SJSA1 (cell line): Measurements from ENCODE around the gene GNAL. TPM values are rescaled to one million over a fixed set of nuclear protein-coding genes. Genes with fewer than 3 reads are reported as not detected.
A peak's percentile ranks its signal among the peaks of the same experiment; 100 is the strongest.

Source experiments
- DNase-seq, 2 experiments: peaks; one replicate each; pipeline ENCODE4 v3.0.0-alpha.2; 2015 to 2020; ENCODE audit warnings: low spot score in 2 of 2, low read depth in 1 of 2
- H3K27ac ChIP-seq: fragments of 250-450 bp; sonication (Bioruptor Pico); 2 replicates; pipeline ENCODE4 v1.5.1; 2020; ENCODE audit warnings: mild to moderate bottlenecking, moderate library complexity
- H3K27me3 ChIP-seq: fragments of 250-450 bp; sonication (Bioruptor Pico); replicated peaks from 2 replicates; pipeline ENCODE4 v1.5.1; 2020; ENCODE audit warnings: mild to moderate bottlenecking, moderate library complexity
- H3K36me3 ChIP-seq: fragments of 250-450 bp; sonication (Bioruptor Pico); 2 replicates; pipeline ENCODE4 v1.5.1; 2020; ENCODE audit warnings: mild to moderate bottlenecking
- H3K4me1 ChIP-seq: fragments of 250-450 bp; sonication (Bioruptor Pico); replicated peaks from 2 replicates; pipeline ENCODE4 v1.6.1; 2021; ENCODE audit warnings: mild to moderate bottlenecking
- H3K4me3 ChIP-seq: fragments of 250-450 bp; sonication (Bioruptor Pico); 2 replicates; pipeline ENCODE4 v1.5.1; 2020; ENCODE audit warnings: mild to moderate bottlenecking
- H3K9me3 ChIP-seq: fragments of 250-450 bp; sonication (Bioruptor Pico); replicated peaks from 2 replicates; pipeline ENCODE4 v1.5.1; 2020; ENCODE audit warnings: mild to moderate bottlenecking
- total RNA-seq: library from RNA; depleted of rRNA; stranded (reverse); fragments of >200 nt; shearing (Covaris generic); gene quantifications from 2 replicates; pipeline ENCODE4 v1.2.3, GENCODE V29; 2014

The GNAL gene
- total RNA-seq, 1 experiment from 2014 or later = 1.9 TPM

DNA sequence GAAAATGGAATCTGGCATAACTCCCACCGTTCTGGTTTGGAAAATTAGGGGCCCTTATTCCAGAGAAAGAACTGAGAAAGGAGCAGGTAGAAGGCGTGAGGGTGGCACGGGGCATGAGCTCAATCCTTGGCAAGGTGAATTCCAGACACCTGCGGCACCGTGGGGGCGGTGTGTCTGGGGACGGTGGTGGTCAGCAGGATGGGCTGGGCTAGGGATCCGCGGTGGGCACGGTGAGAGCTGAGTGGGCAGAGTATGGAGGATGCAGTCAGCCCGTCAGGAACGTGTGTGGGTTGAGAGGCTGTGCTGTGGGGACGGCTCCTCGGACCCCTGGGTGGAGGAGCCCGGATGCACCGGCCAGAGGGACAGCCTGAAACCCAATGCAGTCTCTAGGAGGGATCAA, 61.1 kb downstream of the GNAL start:
- peaks cover 47% of the 10 kb centered on the region for H3K27me3 ChIP-seq

DNA sequence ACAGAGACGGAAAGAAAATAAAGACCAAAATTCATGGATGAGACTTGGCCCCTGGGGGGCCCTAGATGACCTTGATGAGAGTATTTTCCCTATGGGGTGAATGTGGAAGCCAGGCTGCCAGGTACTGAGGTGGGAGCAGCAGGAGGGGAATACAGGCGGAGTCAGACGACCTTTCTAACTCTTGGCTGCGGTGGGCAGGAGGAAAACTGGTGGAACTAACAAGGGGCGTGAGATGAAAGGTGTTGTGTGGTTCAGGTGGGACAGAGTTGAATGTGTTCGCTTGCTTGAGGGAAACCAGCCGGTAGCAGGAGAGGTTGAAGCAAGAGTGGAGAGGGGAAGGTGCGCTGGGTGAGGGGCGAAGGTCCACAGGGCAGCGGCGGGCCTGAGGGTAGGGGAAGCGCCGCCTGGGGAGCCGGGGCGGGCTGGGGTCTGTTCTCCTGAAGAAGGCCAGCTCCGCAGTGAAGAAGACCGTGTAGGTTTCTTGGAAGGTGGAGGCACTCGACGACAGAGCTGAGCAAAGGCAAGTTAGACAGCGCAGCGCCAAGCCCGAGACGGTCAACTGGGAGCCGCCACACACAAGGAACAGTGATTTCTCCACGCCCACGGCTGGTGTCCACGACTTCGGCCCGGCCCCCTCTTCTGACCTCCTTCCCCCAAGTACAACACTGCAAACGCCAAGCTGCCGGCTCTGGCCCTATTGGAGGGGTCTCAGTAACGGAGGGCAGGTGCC, 61.7 kb downstream of the GNAL start:
- Histone ChIP-seq H3K36me3 (no peaks in the 10 kb centered on the region), H3K4me1 (peaks cover 13% of the 10 kb centered on the region), H3K27ac (no peak overlapping the region), H3K9me3 (0 out of 2 replicates have a peak, but pooled peaks cover 2% of the 10 kb centered on the region), H3K27me3 (peaks cover 43% of the 10 kb centered on the region), H3K4me3 (no peak overlapping the region)
- DNase-seq = no peak

More for the DNA sequence above, 61.1 kb downstream of the GNAL start:
- 0 out of 2 replicates have a peak, but pooled peaks cover 2% of the 10 kb centered on the region for H3K9me3 ChIP-seq
- H3K4me1 ChIP-seq = peaks cover 13% of the 10 kb centered on the region
- DNase-seq = no peak
- no peaks in the 10 kb centered on the region for H3K36me3 ChIP-seq
- H3K4me3 ChIP-seq = no peak overlapping the region
- H3K27ac ChIP-seq = no peak overlapping the region

DNA sequence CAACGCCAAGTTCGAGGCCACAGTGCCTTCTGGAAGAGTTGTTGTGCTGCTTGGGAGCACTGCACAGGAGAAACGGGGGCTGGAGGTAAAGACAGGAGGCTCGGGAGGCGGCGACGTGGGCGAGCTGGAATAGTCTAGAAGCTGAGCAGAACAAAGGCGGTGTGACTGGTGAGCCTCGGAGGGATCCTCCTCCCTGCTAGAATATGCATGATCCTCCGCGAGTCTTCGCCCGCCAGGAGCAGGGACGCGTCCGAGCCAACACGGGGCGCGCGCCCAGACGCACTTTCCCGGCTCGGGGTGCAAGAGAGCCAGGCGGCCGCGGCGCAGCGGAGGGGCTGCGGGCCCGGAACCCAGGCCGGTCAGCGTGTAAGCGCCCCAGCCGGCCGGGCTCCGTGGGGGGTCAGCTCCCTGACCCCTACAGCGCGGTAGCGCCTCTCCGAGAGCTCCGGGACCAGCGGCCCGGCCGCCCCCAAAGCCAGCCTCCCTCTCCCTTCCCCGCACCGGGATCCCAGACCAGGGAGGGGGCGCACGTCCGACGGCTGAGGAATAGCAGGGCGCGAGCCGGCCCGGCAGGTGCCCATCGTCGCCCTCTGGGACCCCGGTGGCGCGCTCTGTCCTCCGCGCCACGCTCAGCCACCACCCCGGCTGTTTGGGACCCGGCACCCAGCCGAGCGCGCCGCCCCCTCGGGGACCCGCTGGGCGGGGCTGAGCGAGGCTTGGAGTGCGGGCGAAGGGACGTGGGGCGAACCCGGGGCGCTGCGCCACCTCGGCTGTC, 62.5 kb downstream of the GNAL start:
- DNase-seq = no peak
- H3K4me3 ChIP-seq = peak overlapping the region; percentile 42

DNA sequence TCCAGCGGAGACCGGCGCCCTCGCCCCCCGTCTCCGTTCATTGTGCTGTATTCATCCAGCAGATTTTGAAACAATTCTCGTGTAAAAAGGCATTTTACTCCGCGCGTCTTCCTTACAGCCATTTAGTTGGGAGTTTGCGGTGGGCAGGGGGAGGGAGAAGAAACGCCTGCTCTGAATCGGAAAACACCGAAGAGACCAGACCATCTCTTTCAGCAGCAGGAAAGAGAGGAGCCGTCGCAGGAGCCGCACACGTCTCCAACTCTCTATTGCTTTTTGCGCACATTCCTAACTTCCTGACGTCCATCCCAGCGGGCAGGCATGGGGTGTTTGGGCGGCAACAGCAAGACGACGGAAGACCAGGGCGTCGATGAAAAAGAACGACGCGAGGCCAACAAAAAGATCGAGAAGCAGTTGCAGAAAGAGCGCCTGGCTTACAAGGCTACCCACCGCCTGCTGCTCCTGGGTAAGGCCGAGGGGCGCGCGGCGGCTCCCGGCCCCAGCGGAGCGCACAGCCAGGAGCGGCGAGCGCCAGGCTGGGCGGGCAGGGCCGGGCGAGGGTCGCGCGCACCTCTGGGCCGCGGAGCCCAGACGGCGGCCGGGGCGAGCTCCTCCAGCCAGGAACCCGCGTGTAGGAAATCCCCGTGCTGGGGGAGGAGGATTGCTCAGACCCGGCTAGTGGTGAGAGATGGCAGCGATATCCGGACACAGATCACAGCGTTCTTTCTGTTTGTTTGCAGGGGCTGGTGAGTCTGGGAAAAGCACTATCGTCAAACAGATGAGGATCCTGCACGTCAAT, 63.2 kb downstream of the GNAL start:
- no peak overlapping the region for H3K27ac ChIP-seq
- peak; percentile 47 to 67 for DNase-seq
- H3K4me1 ChIP-seq = peaks cover 13% of the 10 kb centered on the region
- H3K36me3 ChIP-seq = no peaks in the 10 kb centered on the region
- peak overlapping the region; percentile 42 for H3K4me3 ChIP-seq
- H3K9me3 ChIP-seq = 0 out of 2 replicates have a peak, but pooled peaks cover 2% of the 10 kb centered on the region
- H3K27me3 ChIP-seq = peaks cover 39% of the 10 kb centered on the region

More for the DNA sequence above, 62.5 kb downstream of the GNAL start:
- H3K4me1 ChIP-seq = peaks cover 13% of the 10 kb centered on the region
- no peak overlapping the region for H3K27ac ChIP-seq
- 0 out of 2 replicates have a peak, but pooled peaks cover 2% of the 10 kb centered on the region for H3K9me3 ChIP-seq
- no peaks in the 10 kb centered on the region for H3K36me3 ChIP-seq
- peaks cover 39% of the 10 kb centered on the region for H3K27me3 ChIP-seq

DNA sequence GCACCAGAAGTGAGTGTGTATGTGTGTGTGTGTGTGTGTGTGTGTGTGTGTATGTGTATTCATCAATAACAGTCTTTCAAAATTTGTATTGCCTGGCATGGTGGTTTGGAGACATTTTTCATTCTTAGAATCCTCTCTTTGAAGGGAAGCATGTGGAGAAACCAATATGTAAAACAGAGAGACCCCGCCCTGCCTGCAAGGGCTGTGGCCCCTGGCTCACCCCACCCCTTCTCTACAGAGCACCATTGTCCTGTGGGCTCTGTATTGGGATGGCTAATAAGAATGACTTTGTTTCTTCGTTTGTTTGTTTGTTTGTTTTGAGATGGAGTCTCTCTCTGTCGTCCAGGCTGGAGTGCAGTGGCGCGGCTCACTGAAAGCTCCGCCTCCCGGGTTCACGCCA, 65.9 kb downstream of the GNAL start:
- no peak overlapping the region for H3K4me3 ChIP-seq
- H3K9me3 ChIP-seq = 0 out of 2 replicates have a peak, but pooled peaks cover 2% of the 10 kb centered on the region
- H3K27me3 ChIP-seq = peaks cover 24% of the 10 kb centered on the region
- DNase-seq = no peak
- H3K27ac ChIP-seq = no peak overlapping the region
- H3K4me1 ChIP-seq = peaks cover 13% of the 10 kb centered on the region
- no peaks in the 10 kb centered on the region for H3K36me3 ChIP-seq

DNA sequence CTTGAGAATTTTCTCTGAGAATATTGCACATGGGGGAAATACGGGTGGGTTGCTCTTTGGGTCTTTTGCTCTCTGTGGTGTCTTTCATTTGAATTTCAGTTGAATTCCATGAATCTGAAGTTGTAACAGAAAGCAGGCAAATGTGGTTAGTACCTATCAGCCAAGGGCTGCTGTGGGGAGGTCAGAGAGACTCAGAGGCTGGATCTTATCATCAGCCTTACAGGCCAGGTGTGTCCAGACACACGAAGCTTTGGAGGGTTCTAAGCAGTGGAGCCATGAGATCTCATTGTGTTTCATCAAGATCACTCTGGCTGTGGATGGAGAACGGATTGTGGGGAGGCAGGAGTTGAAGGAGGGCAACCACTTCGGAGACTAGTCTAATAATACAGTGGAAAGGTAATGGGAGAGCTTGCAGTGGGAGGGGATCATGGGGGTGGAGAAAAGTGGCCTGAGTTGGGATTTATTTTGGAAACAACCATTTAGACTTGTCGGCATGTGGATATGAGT, 68.1 kb downstream of the GNAL start:
- Histone ChIP-seq H3K27me3 (peaks cover 12% of the 10 kb centered on the region), H3K9me3 (no peaks in the 10 kb centered on the region), H3K27ac (no peak overlapping the region), H3K4me3 (no peak overlapping the region), H3K4me1 (peaks cover 6% of the 10 kb centered on the region), H3K36me3 (no peaks in the 10 kb centered on the region)
- DNase-seq = no peak

DNA sequence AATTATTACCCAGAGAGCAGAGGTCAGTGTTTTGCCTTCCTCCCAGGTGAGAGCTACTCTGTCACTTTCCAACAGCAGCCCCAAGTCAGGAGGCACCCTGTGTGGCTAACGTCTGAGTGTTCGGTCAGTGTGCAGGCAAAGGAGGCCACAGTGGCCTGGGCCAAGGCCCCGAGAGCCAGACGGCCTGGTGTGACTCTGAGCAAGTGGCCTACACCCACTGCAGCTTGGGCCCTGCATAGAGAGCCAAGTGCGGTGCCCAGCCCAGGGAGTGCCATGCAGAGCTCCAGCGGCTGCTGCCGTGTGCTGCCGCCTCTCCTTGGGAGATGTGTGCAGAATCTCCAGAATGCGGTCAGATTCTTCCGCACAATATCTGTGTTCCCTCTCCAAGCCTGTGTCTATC, 70.4 kb downstream of the GNAL start:
- no peaks in the 10 kb centered on the region for H3K4me1 ChIP-seq
- H3K36me3 ChIP-seq = no peaks in the 10 kb centered on the region
- H3K27me3 ChIP-seq = 0 out of 2 replicates have a peak, but pooled peaks cover 3% of the 10 kb centered on the region
- no peak overlapping the region for H3K4me3 ChIP-seq
- H3K9me3 ChIP-seq = no peaks in the 10 kb centered on the region
- DNase-seq = no peak
- H3K27ac ChIP-seq = no peak overlapping the region

DNA sequence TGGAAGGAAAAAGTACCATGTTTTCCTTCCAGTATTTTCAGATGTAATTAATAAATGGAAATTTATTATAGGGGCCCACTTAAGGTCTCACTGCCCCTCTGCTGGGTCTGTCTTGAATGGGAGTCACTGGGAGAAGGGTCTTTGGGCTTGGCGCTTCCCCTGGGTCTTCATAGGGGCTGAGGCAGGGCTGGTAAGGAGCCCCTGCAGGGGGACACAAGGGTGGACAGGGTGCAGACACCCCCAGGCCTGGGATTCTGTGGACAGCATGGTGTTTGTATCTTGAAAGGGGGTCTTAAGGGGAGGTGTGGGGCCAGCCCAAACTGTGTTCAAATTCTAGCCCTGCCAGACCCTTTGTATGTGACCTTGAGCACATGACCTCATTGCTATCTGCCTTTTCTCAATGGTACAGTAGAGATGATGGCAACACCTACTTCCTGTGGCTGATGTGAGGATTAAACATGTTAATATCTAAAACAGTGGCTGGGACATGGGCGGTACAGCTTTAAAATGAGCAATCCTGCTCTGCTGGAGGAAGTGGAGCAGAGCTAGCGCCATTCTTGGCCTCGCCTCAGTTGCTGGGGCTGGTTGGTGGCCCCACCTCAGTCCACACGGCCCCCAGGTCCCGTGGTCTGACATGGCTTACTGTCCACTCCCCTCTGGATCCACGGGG, 71.6 kb downstream of the GNAL start:
- no peak for DNase-seq
- Histone ChIP-seq H3K9me3 (no peaks in the 10 kb centered on the region), H3K36me3 (no peaks in the 10 kb centered on the region), H3K4me3 (no peak overlapping the region), H3K27ac (no peak overlapping the region), H3K27me3 (no peaks in the 10 kb centered on the region), H3K4me1 (no peaks in the 10 kb centered on the region)

DNA sequence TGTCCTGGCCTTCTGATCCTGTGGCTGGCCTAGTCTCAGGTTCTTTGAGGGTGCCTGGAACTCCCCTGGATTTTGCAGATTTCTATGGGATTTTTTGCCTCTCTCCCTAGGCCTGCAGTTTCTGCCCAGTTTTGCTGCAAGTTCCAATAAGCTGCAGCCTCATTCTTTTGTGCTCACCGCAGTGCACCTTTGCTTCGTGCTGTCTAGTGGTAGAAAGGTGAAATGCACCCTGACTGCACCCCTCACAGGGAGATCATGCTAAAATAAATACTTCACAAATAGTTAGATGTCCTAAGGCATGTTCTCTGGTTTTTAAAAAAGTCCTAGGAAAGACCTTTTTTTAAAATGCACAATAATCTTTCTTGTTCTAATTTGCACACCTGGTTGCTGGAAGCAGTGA, 72.5 kb downstream of the GNAL start:
- Histone ChIP-seq H3K36me3 (no peaks in the 10 kb centered on the region), H3K27me3 (no peaks in the 10 kb centered on the region), H3K4me1 (no peaks in the 10 kb centered on the region), H3K4me3 (no peak overlapping the region), H3K27ac (no peak overlapping the region), H3K9me3 (no peaks in the 10 kb centered on the region)
- DNase-seq = no peak

DNA sequence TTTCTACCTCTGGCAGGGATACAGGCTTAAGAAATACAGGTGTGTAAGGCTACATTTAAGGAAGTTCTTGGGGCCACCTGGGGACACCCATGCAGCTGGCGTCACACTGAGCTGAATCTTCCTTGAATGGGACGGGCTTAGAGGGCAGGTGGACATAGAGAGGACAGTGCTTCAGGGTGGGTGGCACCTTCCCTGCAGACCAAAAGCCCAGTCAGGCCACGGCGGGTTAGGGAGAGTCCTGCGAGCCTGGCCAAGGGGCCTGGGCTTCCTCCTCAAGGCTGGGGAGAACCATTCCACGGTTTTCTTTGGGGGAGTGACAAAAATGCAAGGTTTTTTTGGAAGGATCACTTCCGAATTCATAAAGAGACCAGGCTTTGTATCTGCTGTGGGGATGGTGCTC, 73.4 kb downstream of the GNAL start:
- no peak for DNase-seq
- Histone ChIP-seq H3K4me3 (no peak overlapping the region), H3K27ac (no peak overlapping the region), H3K4me1 (no peaks in the 10 kb centered on the region), H3K27me3 (no peaks in the 10 kb centered on the region), H3K36me3 (no peaks in the 10 kb centered on the region), H3K9me3 (no peaks in the 10 kb centered on the region)

DNA sequence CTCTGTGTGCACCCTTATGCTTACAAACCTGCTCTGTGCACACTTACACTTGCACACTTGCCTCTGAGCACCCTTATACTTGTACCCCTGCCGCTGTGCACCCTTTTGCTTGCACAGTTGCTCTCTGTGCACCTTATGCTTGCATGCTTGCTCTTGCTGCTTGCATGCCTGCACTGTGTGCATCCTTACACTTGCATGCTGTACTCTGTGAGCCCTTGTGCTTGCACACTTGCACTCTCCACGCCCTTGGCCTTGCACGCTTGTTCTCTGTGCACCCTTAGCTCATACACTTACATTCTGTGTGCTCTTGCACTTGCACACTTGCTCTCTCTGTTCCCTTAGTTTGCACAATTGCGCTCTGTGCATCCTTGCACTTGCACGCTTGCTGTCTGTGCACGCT, 78.3 kb downstream of the GNAL start:
- no peak overlapping the region for H3K27ac ChIP-seq
- no peaks in the 10 kb centered on the region for H3K4me1 ChIP-seq

DNA sequence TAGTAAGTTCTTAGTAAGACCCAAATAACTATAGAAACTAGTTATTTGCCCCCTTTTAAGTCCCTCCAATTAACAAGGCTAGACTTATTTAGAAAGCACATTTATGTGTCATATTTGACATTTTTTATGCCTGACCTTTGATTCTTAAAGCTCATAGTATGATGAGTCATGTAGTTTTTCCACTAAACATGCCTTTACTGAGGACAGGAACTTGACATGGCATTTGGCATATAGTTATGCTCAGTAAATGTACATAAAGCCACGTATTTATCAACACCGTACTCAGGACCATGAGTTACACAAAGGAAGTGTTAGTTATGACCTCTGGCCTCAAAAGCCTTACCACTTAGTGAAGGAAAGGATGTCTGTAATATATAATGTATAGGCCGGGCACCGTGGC, 78.9 kb downstream of the GNAL start:
- no peak overlapping the region for H3K27ac ChIP-seq
- no peaks in the 10 kb centered on the region for H3K36me3 ChIP-seq
- no peaks in the 10 kb centered on the region for H3K9me3 ChIP-seq
- no peaks in the 10 kb centered on the region for H3K4me1 ChIP-seq
- H3K4me3 ChIP-seq = no peak overlapping the region
- H3K27me3 ChIP-seq = no peaks in the 10 kb centered on the region
- no peak for DNase-seq

More for the DNA sequence above, 78.3 kb downstream of the GNAL start:
- no peak for DNase-seq
- Histone ChIP-seq H3K4me3 (no peak overlapping the region), H3K27me3 (no peaks in the 10 kb centered on the region), H3K9me3 (no peaks in the 10 kb centered on the region), H3K36me3 (no peaks in the 10 kb centered on the region)
